PFSK-1 (cell line): ENCODE measurements around the gene GLT8D1.
A peak's percentile ranks its signal among the peaks of the same experiment; 100 is the strongest.

Source experiments
- FOXP2 ChIP-seq: optimal IDR thresholded peaks from 2 replicates; pipeline ENCODE3; 2011; ENCODE audit warnings: borderline replicate concordance, control low read depth, inconsistent platforms; ENCODE audit not compliant: insufficient read depth; ENCODE audit errors: extremely low read length, extremely low read depth
- POLR2AphosphoS5 ChIP-seq: IDR thresholded peaks from 2 replicates; pipeline ENCODE4 v1.6.1; 2012; ENCODE audit warnings: low read depth, mild to moderate bottlenecking, control low read depth, low read length, moderate library complexity
- SIN3A ChIP-seq: IDR thresholded peaks from 2 replicates; pipeline ENCODE4 v1.6.1; 2012; ENCODE audit warnings: mild to moderate bottlenecking, low read length, moderate library complexity, borderline replicate concordance; ENCODE audit not compliant: insufficient read depth
- TAF1 ChIP-seq: IDR thresholded peaks from 2 replicates; pipeline ENCODE4 v1.6.1; 2012; ENCODE audit warnings: low read length, control low read depth, borderline replicate concordance; ENCODE audit not compliant: insufficient read depth
- TF ChIP-seq, protein P1 (sequence below), 2 experiments: IDR thresholded peaks; 2 replicates each; pipeline versions ENCODE4 v1.6.1 to v1.8.0; 2011 to 2012; ENCODE audit warnings: low read depth in 2 of 2, low read length in 2 of 2, control low read depth in 1 of 2, inconsistent platforms in 1 of 2, mild to moderate bottlenecking in 1 of 2, moderate library complexity in 1 of 2; ENCODE audit not compliant: insufficient read depth in 1 of 2

Gene GLT8D1

DNA sequence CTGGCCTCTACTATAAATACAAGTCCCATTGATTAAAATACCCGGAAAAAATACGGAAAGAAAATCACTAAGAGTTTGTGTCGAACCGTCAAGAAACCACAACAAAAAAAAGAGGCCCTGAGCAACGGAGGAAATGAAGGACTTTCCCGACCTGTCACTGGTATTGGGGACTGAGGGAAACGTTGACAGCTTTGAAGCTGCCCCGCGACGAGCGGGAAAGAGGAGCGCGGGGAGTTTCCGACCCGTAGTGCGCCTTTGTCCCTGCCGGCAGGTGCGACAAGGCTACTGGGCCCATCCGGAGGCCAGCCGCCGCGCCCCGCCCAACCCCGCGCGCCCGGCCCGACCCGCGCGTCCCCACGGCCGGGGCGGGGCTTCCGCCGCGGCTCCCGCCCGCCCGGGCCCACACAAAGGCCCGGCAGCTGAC lies 20.3 kb downstream of the GLT8D1 start:
- TF ChIP-seq POLR2AphosphoS5 (no peak), FOXP2 (no peak), TAF1 (no peak), SIN3A (peak; percentile 53; the same call in 1 of the 2 replicates)
- TF ChIP-seq, protein P1, sequence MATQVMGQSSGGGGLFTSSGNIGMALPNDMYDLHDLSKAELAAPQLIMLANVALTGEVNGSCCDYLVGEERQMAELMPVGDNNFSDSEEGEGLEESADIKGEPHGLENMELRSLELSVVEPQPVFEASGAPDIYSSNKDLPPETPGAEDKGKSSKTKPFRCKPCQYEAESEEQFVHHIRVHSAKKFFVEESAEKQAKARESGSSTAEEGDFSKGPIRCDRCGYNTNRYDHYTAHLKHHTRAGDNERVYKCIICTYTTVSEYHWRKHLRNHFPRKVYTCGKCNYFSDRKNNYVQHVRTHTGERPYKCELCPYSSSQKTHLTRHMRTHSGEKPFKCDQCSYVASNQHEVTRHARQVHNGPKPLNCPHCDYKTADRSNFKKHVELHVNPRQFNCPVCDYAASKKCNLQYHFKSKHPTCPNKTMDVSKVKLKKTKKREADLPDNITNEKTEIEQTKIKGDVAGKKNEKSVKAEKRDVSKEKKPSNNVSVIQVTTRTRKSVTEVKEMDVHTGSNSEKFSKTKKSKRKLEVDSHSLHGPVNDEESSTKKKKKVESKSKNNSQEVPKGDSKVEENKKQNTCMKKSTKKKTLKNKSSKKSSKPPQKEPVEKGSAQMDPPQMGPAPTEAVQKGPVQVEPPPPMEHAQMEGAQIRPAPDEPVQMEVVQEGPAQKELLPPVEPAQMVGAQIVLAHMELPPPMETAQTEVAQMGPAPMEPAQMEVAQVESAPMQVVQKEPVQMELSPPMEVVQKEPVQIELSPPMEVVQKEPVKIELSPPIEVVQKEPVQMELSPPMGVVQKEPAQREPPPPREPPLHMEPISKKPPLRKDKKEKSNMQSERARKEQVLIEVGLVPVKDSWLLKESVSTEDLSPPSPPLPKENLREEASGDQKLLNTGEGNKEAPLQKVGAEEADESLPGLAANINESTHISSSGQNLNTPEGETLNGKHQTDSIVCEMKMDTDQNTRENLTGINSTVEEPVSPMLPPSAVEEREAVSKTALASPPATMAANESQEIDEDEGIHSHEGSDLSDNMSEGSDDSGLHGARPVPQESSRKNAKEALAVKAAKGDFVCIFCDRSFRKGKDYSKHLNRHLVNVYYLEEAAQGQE (IDR thresholded peaks at IDR 0.05; ENCODE audit: insufficient read depth in 1 of 2, low read depth in 2 of 2, low read length in 2 of 2): no peak

DNA sequence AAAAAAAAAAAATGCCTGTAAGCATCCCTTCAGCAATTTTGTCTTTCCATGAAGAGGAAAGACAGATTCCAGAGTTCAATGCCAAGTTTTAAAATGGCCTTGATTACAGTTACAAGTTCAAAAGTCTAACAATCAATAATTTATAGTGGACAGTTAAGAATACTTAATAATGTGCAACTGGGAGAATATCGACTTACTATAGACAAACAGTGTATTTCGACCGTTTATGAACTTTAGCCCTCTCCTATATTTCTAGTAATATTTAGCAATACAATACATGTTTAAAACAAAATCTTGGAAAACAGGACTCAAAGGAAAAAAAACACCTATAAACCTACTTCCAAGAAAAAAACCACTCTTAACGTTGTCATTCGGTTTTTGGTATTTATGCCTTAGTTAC lies 21.4 kb downstream of the GLT8D1 start:
- TF ChIP-seq POLR2AphosphoS5 (no peak), TAF1 (no peak), SIN3A (no peak)
- TF ChIP-seq, protein P1 (IDR thresholded peaks at IDR 0.05; ENCODE audit: insufficient read depth in 1 of 2, low read depth in 2 of 2, low read length in 2 of 2): no peak

DNA sequence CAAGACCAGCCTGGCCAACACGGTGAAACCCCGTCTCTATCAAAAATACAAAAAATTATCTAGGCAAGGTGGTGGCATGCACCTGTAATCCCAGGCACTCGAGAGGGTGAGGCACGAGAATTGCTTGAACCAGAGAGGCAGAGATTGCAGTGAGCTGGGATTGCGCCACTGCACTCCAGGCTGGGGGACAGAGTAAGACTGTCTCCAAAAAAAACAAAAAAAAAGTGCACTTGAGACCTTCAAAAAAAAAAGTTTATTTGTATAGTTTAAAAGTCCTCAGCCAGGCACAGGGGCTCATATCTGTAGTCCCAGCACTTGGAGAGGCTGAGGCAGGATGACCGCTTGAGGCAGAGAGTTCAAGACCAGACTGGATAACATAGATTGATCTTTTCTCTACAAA lies 22.0 kb downstream of the GLT8D1 start:
- TF ChIP-seq TAF1 (no peak), FOXP2 (no peak), SIN3A (no peak), POLR2AphosphoS5 (no peak)
- TF ChIP-seq, protein P1 (IDR thresholded peaks at IDR 0.05; ENCODE audit: insufficient read depth in 1 of 2, low read depth in 2 of 2, low read length in 2 of 2): no peak

DNA sequence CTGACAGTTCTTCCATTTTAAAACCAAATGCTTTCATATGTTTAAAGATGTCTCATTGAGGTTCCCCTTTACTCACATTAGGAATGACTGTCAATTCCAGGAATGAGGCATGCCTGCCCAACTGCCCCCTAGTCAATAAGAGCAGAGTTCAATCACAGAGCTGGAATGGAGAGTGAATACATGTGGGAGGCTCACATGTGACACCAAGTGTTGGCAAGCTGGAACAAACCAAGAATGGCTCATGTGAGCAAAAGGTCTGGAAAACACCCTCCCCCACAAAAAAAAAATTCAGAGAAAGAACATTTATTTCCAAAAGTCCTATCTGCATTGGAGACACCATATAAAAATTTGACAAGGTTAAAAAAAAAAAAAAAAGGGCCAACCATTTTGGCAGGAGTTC lies 23.6 kb downstream of the GLT8D1 start:
- TF ChIP-seq TAF1 (no peak), SIN3A (0 out of 2 replicates have a peak, but pooled peaks have one; percentile 31)

DNA sequence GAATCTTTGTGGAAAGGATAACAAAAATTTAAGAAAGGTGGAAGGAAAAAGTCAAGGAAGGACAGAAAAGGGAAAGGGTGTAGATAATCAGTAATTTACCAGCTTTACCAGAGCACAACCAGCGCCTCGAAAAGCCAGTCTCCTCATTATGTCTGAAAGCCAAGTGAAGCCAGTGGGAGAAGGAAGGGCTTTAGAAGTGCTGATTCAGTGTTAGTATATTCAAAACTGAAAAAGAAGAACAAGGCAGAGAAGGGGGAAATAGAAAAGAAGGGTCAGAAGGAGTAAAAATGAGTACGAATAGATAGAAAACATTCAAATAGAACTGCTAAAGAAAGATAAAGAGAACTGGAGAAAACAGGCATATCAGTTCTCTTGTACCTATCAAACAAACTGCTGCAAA lies 24.0 kb downstream of the GLT8D1 start:
- TF ChIP-seq TAF1: no peak

DNA sequence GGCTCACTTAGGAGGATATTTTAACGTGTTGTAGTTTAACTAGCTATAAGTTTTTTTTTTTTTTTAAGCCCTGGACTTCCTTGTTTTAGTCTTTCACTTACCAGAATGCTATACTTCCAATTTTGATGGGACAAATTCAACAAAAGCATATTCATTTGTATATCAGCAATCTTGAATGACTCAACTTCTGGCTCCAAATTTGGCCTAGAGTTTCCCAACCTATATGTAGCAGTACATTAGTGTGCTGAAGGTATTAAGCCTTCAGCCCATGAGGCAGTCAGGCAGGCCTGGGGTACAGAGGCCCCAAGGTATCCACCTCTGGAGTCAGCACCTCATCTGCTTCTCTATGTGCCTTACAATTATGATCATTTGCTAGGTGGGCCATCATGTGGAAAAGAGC lies 25.8 kb downstream of the GLT8D1 start:
- TF ChIP-seq, protein P1 (IDR thresholded peaks at IDR 0.05; ENCODE audit: insufficient read depth in 1 of 2, low read depth in 2 of 2, low read length in 2 of 2): no peak
- TF ChIP-seq TAF1: no peak
